GM21390 (cell line): Measurements from ENCODE around the gene LCOR.

Experiments
- ATAC-seq: cut with Tn5 transposase; IDR thresholded peaks from one replicate; pipeline ENCODE4 v1.9.1; 2021; ENCODE audit not compliant: unreplicated experiment

Gene LCOR

GRCh38 chr10:96889415-96890171 lies 57.5 kb downstream of the LCOR start:
- no peak for ATAC-seq

- ATAC-seq, result no peak
Measured at GRCh38 chr10:96890172-96890513, 58.0 kb downstream of the LCOR start.

GRCh38 chr10:96890580-96890979 lies 58.5 kb downstream of the LCOR start:
- ATAC-seq, result no peak

DNA sequence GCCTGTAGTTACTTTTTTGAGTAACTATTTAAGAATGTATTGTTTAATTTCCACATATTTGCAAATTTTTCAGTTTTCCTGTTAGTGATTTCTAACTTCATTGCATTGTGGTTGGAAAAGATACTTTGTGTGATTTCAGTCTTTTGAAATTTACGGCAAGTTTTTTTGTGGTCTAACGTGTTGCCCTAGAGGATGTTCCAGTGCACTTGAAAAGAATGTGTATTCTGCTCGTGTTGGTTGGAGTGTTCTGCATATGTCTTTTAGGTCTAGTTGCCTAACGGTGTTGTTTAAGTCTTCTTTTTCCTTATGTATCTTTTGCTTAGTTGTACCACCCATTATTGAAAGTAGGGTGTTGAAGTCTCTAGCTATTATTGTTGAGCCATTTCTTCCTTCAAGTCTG lies 59.7 kb downstream of the LCOR start:
- ATAC-seq, result no peak

- no peak for ATAC-seq
Measured at GRCh38 chr10:96895662-96896424, 63.7 kb downstream of the LCOR start.

DNA sequence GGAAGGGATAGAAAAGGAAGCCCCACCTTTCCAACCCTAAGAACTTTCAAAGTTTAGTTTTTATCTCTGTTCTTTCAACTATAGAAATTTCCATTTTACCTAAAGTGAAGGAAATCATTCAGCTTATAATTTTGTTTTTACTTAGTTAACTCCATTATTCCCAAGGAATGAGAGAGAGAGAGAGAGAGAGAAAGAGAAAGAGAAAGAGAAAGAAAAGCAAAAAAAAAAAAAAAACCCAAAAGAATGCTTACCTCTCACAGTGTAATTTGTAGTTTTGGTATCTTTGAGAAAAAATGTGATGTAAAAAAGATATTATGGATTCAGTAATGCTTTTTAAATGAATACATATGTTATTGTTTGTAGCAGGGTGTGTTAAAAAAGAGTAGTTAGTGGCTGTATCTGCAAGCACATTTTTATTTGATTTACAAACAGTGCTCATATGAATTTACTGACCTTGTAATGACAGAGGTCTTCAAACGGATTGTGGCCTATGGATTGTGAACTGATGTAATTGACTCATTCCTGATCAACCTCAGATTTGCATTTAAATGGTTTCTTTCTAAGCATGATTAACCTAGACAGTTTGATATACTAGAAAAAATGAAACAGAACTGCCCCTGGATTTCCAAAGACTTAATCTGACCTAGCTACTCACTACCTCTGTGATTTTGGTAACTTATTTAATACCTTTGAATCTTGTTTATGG lies 64.9 kb downstream of the LCOR start:
- ATAC-seq, result no peak

GRCh38 chr10:96902117-96902516 lies 70.0 kb downstream of the LCOR start:
- no peak for ATAC-seq

- ATAC-seq, result no peak
Measured at GRCh38 chr10:96902731-96903358, 70.7 kb downstream of the LCOR start.

GRCh38 chr10:96904648-96905047 lies 72.5 kb downstream of the LCOR start:
- ATAC-seq, result no peak

GRCh38 chr10:96906864-96907263 lies 74.8 kb downstream of the LCOR start:
- ATAC-seq, result no peak

DNA sequence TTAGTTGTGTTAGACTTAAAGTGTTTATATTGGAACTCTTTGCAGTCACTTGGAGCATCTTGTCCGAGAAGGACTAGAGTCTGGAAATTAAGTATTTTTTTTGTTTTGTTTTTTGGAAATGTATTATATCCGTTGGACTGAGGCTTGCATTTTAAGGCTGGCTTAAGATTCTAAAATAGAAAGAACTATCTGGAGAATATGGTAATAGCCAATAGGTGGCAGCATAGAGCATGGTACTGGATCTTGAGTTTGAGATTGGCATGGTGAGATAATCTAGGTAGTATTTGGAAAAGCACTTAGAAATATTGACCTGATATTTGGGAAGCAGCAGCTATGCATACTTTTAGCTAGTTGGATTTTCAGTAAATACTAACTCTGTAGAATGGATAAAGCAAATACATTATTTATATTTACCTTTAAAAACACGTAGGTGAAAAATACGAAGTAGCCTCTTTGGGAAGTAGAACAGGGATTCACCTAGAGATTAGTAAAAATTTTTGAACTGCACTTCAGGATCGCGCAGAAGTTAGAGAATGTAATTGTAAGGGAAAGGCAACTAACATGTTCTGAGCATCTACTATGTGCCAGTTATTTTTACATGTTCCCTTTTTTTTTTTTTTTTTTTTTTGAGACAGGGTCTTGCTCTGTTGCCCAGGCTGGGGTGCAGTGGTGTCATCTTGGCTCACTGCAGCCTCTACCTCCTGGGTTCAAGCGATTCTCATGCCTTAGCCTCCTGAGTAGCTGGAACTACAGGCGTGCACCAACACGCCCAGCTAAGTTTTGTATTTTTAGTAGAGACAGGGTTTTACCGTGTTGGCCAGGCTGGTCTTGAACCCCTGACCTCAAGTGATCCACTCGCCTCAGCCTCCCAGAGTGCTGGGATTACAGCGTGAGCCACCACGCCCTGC lies 78.6 kb downstream of the LCOR start:
- ATAC-seq, result no peak

GRCh38 chr10:96912405-96912804 lies 80.3 kb downstream of the LCOR start:
- ATAC-seq, result no peak

GRCh38 chr10:96913906-96914305 lies 81.8 kb downstream of the LCOR start:
- no peak for ATAC-seq

DNA sequence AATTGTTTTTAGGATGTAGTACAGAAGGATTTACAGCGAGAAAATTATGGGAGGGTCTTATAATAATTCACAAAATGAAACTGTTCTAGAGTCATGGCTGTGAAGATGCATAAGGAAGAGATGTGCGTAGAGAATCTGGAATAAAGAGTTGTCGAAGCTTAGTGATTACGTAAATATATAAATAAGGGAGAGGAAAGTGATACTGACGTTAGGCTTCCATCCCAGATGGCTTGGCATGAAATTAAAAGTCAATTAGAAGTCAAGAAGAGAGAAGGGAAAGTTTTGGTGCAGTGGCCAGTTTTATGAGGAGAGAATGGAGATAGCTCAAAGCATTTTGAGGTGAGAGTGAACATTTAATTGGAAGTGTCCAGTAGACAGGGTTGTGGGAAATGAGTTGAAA lies 85.5 kb downstream of the LCOR start:
- no peak for ATAC-seq

GRCh38 chr10:96918214-96919002 lies 86.3 kb downstream of the LCOR start:
- ATAC-seq, result no peak

- no peak for ATAC-seq
Measured at GRCh38 chr10:96919785-96920430, 87.8 kb downstream of the LCOR start.

GRCh38 chr10:96921655-96922054 lies 89.6 kb downstream of the LCOR start:
- ATAC-seq, result no peak

- ATAC-seq, result no peak
Measured at GRCh38 chr10:96922978-96923948, 91.2 kb downstream of the LCOR start.
